Mesodermal cell (in vitro differentiated cells): ENCODE results near the gene SPTLC1.

Experiments used
- H3K27ac ChIP-seq: 2 replicates; pipeline ENCODE4 v1.7.0; 2013; ENCODE audit warnings: mild to moderate bottlenecking, low read depth, low read length, moderate library complexity; ENCODE audit not compliant: severe bottlenecking
- H3K36me3 ChIP-seq: 2 replicates; pipeline ENCODE4 v1.7.1; 2013; ENCODE audit warnings: mild to moderate bottlenecking, low read length, moderate library complexity; ENCODE audit not compliant: control insufficient read depth, insufficient read depth
- H3K4me1 ChIP-seq: one replicate; pipeline ENCODE4 v1.7.1; 2013; ENCODE audit warnings: mild to moderate bottlenecking, low read length; ENCODE audit not compliant: insufficient read depth, control insufficient read depth, poor library complexity, severe bottlenecking
- H3K4me3 ChIP-seq: 2 replicates; pipeline ENCODE4 v1.7.0; 2013; ENCODE audit warnings: low read length, control low read depth, mild to moderate bottlenecking; ENCODE audit not compliant: insufficient read depth, poor library complexity, severe bottlenecking; ENCODE audit errors: extremely low read depth
- H3K9me3 ChIP-seq: 2 replicates; pipeline ENCODE4 v1.7.1; 2013; ENCODE audit warnings: mild to moderate bottlenecking, low read length, moderate library complexity; ENCODE audit not compliant: control insufficient read depth
- WGBS, 2 experiments: methylation state at CpG; one replicate each; pipeline ENCODE4 v1.1.5; 2013; ENCODE audit warnings: missing lambda C conversion rate in 2 of 2; ENCODE audit not compliant: insufficient coverage in 2 of 2; 5-methylcytosine and 5-hydroxymethylcytosine counted together

SPTLC1 gene

DNA sequence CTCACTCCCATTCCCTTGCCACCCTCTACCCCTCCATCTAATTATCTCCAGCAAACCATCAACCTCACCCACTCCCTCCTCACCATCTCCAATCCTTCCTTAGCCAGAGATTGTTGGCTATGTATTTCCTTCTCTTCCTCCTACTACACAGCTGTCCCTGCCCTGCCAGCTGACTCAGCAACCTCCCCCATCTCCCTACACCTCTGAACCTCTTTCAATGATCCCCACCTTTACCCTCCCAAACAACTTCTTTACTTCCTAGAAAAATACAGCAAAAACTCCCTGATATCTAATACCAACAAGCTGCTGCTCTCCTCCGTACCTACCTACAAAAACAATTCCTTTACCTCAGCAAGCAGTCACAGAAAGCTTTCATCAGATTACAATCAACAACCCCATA lies 37.3 kb downstream of the SPTLC1 start:
- 92 to 100% methylated on average over 1 of the region's 1 CpG for WGBS, 2 experiments
- Histone ChIP-seq H3K27ac (no peak overlapping the region), H3K4me3 (no peak overlapping the region), H3K9me3 (no peaks in the 10 kb centered on the region), H3K4me1 (no peaks in the 10 kb centered on the region), H3K36me3 (peaks cover 81% of the 10 kb centered on the region)

DNA sequence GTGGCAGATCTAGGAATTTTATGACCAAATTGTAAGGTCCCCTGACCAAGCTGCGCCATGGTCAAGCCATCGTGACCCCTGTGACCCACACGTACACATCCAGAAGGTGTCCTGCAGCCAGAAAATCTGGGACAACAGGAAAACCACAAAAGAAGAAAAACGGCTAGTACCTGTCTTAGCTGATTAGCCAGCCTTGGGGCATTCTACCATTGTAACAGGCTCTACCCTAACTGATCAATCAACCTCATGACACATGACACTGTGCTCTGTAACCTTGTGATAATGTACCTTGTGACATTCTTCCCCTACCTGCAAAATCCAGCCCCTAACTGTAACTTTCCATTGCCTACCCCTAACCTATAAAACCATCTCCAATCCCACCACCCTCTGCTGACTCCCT lies 43.6 kb downstream of the SPTLC1 start:
- 95 to 100% methylated on average over 4 of the region's 4 CpGs for WGBS, 2 experiments
- Histone ChIP-seq H3K36me3 (peaks cover 87% of the 10 kb centered on the region), H3K4me3 (no peak overlapping the region), H3K9me3 (no peaks in the 10 kb centered on the region), H3K27ac (no peak overlapping the region), H3K4me1 (no peaks in the 10 kb centered on the region)

DNA sequence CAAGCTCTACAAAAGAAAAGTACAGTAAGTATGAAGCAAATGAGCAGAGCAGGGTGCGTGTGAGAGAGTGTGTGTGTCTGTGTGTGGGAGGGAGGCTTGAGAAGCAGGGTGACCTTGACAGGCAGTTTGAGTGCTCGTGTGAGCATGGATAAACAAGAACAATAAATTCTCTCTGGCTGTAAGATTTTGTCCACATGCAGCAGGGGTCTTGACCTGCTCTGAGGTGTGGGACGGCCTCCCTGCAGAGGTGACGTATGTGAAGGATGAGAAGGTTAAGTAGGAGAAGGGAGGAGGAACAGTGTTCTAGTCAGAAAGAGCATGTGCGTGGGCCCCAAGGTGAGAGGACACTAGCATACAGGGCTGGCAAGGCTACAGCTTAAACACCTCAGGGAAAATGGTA lies 49.0 kb downstream of the SPTLC1 start:
- Histone ChIP-seq H3K27ac (no peak overlapping the region), H3K36me3 (peaks cover 68% of the 10 kb centered on the region), H3K9me3 (peaks cover 23% of the 10 kb centered on the region), H3K4me3 (no peak overlapping the region), H3K4me1 (no peaks in the 10 kb centered on the region)
- WGBS, 2 experiments: 90% methylated on average over 2 to 5 of the region's 5 CpGs

DNA sequence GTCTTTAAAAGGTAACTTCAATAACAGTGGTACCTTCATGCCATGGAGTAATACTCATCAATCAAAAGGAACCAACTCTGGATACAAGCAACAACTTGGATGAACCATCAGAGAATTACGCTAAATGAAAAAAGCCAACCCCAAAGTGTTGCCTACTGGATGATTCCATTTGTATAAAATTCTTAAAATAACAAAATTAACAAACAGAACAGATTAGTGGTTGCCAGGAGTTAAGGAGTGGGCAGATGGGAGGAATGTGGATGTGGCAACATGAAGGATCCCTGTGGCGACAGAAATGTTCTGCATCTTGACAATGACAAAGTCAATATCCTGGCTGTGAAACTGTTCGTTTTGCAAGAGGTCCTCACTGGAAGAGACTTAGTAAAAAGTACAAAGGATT lies 50.5 kb downstream of the SPTLC1 start:
- Histone ChIP-seq H3K36me3 (peaks cover 69% of the 10 kb centered on the region), H3K27ac (no peak overlapping the region), H3K4me1 (no peaks in the 10 kb centered on the region), H3K9me3 (peaks cover 27% of the 10 kb centered on the region), H3K4me3 (no peak overlapping the region)
- WGBS, 2 experiments: 80% methylated on average over 1 of the region's 3 CpGs; no CpG with 5 or more reads in 1 of the 2 experiments

DNA sequence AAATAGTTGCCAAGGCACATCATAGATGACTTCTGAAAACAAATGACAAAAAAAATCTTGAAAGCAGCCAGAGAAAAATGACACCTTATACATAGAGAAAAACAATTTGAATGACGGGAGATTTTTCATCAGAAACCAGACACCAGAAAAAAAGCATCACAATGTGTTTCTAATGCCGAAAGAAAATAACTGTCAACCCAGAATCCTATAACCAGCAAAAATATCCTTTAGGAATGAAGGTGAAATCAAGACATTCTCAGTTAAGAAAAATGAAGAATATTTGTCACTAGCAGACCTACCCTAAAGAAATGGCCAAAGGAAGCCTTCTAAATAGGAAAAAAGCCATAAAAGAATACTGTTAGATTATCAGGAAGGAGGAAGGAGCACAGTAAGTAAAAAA lies 54.0 kb downstream of the SPTLC1 start:
- no peak overlapping the region for H3K4me3 ChIP-seq
- H3K4me1 ChIP-seq: no peaks in the 10 kb centered on the region
- peaks cover 73% of the 10 kb centered on the region for H3K36me3 ChIP-seq
- no CpG with 5 or more reads among the region's 2 CpGs for WGBS, 2 experiments
- H3K9me3 ChIP-seq: peaks cover 27% of the 10 kb centered on the region
- H3K27ac ChIP-seq: no peak overlapping the region

DNA sequence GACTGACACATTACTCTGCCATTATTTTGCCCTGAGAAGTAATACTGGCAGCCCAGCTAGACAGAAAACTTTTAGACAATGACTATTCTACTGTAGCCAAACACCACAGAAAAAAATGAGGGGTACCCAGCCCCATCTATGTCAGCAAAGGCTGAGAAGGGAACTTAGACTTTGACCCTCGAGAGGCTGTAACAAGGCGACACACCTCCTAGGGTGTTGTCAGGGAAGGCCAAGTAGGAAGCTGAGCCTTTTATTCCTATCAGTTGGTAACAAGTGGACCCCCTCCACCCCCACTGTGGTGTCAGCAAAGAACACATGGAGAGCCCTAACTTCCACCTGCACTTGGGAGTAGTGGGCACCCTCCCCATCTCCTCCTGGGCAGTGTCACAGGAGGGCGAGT lies 55.6 kb downstream of the SPTLC1 start:
- Histone ChIP-seq H3K27ac (no peak overlapping the region), H3K36me3 (peaks cover 72% of the 10 kb centered on the region)
- 100% methylated on average over 1 of the region's 3 CpGs; no CpG with 5 or more reads in 1 of the 2 experiments for WGBS, 2 experiments

DNA sequence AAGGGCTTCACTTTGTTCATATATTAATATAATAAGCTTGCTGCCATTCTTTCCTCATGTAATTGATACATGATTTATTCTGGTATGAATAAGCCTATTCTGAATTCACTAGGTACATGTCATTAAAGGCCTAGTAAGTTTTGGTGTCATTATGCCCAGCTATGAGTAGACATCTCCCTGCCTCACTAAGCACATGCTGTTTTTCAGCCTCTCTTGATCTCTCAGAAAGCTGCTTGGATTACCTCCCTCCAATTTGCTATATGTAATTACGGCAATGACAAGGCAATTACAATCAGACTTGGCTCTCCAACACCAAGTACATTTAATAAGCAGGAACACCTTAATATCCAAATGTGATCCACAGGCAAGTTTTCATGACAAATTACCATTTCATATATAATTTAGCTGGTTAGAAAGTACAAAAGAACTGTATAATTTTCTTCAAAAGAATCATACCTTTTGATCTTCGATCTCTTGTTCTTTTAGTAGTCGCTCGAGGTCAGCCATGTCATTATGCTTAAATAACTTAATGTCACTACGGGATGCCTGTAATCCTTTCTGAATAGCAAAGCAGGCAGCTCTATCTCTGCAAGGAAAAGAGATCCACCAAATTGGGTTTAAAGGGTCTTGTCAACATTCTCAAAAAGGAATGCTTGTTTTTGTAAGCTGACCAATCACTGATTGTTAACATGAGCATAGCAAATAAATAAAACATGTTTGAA lies 56.3 kb downstream of the SPTLC1 start:
- H3K4me3 ChIP-seq: no peak overlapping the region
- 61 to 96% methylated on average over 2 to 4 of the region's 5 CpGs for WGBS, 2 experiments
- no peak overlapping the region for H3K27ac ChIP-seq
- H3K9me3 ChIP-seq: peaks cover 24% of the 10 kb centered on the region
- no peaks in the 10 kb centered on the region for H3K4me1 ChIP-seq
- H3K36me3 ChIP-seq: peaks cover 72% of the 10 kb centered on the region

More for the DNA sequence above, 55.6 kb downstream of the SPTLC1 start:
- Histone ChIP-seq H3K4me1 (no peaks in the 10 kb centered on the region), H3K9me3 (peaks cover 27% of the 10 kb centered on the region), H3K4me3 (no peak overlapping the region)

DNA sequence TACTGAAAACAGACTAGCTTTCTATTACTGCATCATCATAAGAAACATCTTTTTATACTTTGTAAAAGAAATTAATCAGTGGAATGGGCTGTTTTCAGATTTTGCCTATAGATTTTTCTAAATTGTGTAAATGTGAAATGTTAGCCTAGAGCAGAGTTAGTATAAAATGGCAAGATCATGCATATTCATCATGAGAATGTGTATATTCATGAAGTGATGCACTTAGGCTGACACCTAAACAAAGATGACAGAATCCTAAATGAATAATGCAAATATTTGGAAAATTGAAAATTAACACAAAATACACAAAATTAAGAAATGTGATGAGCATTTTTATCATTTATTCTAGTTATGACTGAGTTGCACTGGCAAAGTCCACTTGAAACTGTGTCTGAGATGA lies 57.2 kb downstream of the SPTLC1 start:
- H3K4me1 ChIP-seq: no peaks in the 10 kb centered on the region
- peaks cover 77% of the 10 kb centered on the region for H3K36me3 ChIP-seq
- H3K27ac ChIP-seq: no peak overlapping the region
- H3K4me3 ChIP-seq: no peak overlapping the region
- H3K9me3 ChIP-seq: peaks cover 18% of the 10 kb centered on the region

DNA sequence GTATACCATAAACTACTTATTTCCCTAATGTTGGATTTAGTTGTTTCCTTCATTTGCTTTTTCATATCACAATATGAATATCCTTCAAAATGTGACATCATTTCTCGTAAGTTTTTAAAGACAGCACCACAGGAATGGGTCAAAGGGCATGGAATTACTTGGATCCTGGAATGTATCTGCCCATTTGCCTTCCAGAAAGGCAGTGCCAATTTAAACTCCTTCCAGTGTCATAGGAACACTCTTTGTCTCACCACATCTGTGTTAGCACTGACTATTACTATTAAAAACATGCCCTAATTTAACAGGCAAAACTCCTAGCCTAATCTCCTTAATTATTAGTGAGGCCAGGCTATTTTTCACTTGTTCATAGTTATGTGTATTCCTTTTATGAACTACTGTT lies 58.0 kb downstream of the SPTLC1 start:
- peaks cover 84% of the 10 kb centered on the region for H3K36me3 ChIP-seq
- 80 to 100% methylated on average over 1 of the region's 1 CpG for WGBS, 2 experiments

DNA sequence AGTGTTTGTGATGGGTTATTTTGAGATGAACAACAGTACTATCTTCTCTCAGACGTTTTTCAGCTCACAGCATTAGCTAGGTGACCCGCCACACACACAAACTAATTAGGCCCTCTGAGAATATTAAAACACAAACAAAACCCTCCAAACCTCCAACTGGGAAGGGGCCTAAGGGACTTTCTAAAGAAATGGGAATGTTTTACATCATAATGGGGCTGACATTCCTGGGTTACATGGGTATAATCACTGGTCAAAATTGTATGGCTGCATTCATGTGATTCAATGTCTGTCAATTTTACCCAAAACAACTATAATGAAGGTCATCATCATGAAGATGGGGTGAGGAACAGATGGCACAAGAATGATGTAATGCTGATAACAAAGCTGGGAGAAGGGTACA lies 59.6 kb downstream of the SPTLC1 start:
- no peak overlapping the region for H3K27ac ChIP-seq
- no peaks in the 10 kb centered on the region for H3K9me3 ChIP-seq
- no peak overlapping the region for H3K4me3 ChIP-seq
- H3K4me1 ChIP-seq: no peaks in the 10 kb centered on the region
- WGBS, 2 experiments: no CpG with 5 or more reads among the region's 2 CpGs
- peaks cover 84% of the 10 kb centered on the region for H3K36me3 ChIP-seq

More for the DNA sequence above, 58.0 kb downstream of the SPTLC1 start:
- H3K4me1 ChIP-seq: no peaks in the 10 kb centered on the region
- H3K4me3 ChIP-seq: no peak overlapping the region
- H3K9me3 ChIP-seq: peaks cover 10% of the 10 kb centered on the region
- no peak overlapping the region for H3K27ac ChIP-seq

DNA sequence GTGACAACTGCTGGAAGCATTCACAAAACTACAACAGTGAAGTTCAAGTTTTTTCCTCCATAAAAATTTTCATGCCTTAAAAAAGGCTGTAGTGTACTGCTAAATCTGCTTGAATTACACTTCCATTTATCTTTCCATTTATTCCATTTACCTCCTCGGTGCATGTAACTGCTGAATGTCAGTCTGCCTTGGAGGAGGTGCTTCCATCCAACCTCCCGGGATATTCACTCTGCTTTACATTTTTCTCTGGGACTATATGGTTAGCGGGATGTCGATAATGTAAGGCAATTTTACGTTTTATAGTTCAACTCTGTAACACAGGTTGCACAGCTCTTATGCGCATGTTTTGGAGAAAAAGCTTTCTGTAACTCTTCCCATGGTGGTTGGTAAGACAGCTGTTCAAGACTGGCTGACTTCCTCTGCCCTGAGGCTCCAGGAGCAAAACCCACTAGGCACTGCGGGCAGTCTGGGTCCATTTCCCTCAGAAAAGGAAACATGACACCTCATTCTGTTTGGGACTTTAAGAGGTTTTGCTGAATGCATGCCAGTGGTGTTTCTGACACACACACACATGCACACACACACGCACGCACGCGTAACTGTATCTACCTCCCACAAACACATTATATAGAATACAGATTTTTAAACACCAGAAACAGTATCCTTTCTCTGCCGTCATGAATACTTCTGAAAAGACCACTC lies 66.1 kb downstream of the SPTLC1 start:
- Histone ChIP-seq H3K9me3 (no peaks in the 10 kb centered on the region), H3K27ac (no peak overlapping the region), H3K4me3 (no peak overlapping the region), H3K36me3 (peaks cover 68% of the 10 kb centered on the region), H3K4me1 (no peaks in the 10 kb centered on the region)
- WGBS, 2 experiments: 53 to 62% methylated on average over 5 to 8 of the region's 12 CpGs
